K562 (cell line): ENCODE results near the gene ADRA1B. TPM values are rescaled to one million over a fixed set of nuclear protein-coding genes. Genes with fewer than 3 reads are reported as not detected.

Experiments
- ATAC-seq: fragments of 200-7000 bp; cut with Tn5 transposase; 3 replicates; pipeline ENCODE4 v1.9.1; 2020; ENCODE audit warnings: moderate library complexity
- BruUV-seq: library from RNA; stranded (reverse); fragments of 400-500 nt; replicated peaks from 2 replicates; lab custom pipeline; 2021; lab: Mats Ljungman, UMichigan
- CTCF ChIA-PET: fragments of 300-600 bp; formaldehyde crosslinking; extraction: SDS; loops from one replicate; lab custom pipeline; 2021; ENCODE audit warnings: low intra/inter-chr PET ratio; lab: Yijun Ruan, JAX
- POLR2A ChIA-PET: fragments of 300-600, 350-650 bp; sonication (Branson Sonifier 250); formaldehyde crosslinking; extraction: SDS; loops from one replicate; lab custom pipeline; 2021; ENCODE audit warnings: antibody characterized with exemption, inconsistent platforms; lab: Yijun Ruan, JAX
- DNase-seq, 4 experiments: peaks; one replicate each; pipeline versions ENCODE4 v3.0.0 to v3.0.0-alpha.2; 2011 to 2018; ENCODE audit warnings: low spot score in 3 of 4, mixed read lengths in 3 of 4; ENCODE audit errors: extremely low read depth in 1 of 4
- FAIRE-seq: peaks from 2 replicates; lab custom pipeline; 2011; peaks lifted over from hg19 to GRCh38; lab: Jason Lieb, UNC
- H2AFZ ChIP-seq: 2 replicates; pipeline ENCODE4 v1.6.0; 2011; ENCODE audit warnings: low read depth, low read length, control low read depth, inconsistent platforms
- H3K27ac ChIP-seq: fragments of 200-600 bp; 3 replicates; pipeline ENCODE4 v1.8.0; 2011; ENCODE audit warnings: low read depth, mild to moderate bottlenecking, control low read depth, inconsistent platforms, low read length, moderate library complexity, mixed read lengths; ENCODE audit errors: extremely low read depth
- H3K27me3 ChIP-seq, 2 experiments: fragments of 300-600 bp in 1 of 2; 2 replicates in 1 of 2; 3 replicates in 1 of 2; pipeline versions ENCODE4 v1.6.0 to v1.8.0; 2011; ENCODE audit warnings: inconsistent platforms in 2 of 2, low read length in 2 of 2, mild to moderate bottlenecking in 1 of 2, mixed read lengths in 1 of 2, moderate library complexity in 1 of 2; ENCODE audit not compliant: control insufficient read depth in 2 of 2, insufficient read depth in 2 of 2
- H3K36me3 ChIP-seq: fragments of 300-600 bp; 3 replicates; pipeline ENCODE4 v1.8.0; 2011; ENCODE audit warnings: mild to moderate bottlenecking, low read length, inconsistent platforms; ENCODE audit not compliant: control insufficient read depth, insufficient read depth
- H3K4me1 ChIP-seq, 2 experiments: fragments of 200-600 bp in 1 of 2; replicated peaks in 1 of 2; 2 replicates in 1 of 2; 3 replicates in 1 of 2; pipeline versions ENCODE4 v1.5.1 to v1.8.0; 2011; ENCODE audit warnings: inconsistent platforms in 2 of 2, low read length in 2 of 2, mild to moderate bottlenecking in 1 of 2, mixed read lengths in 1 of 2, moderate library complexity in 1 of 2; ENCODE audit not compliant: control insufficient read depth in 2 of 2, insufficient read depth in 2 of 2
- H3K4me2 ChIP-seq: 2 replicates; pipeline ENCODE4 v1.6.1; 2011; ENCODE audit warnings: low read length, control low read depth, inconsistent platforms, mixed read lengths; ENCODE audit not compliant: insufficient read depth
- H3K4me3 ChIP-seq: fragments of 200-600 bp; sonication (generic), shearing (Covaris generic); 2 replicates; pipeline ENCODE4 v1.5.1; 2016; ENCODE audit warnings: control low read depth, inconsistent platforms
- H3K79me2 ChIP-seq: fragments of 200-600 bp; 3 replicates; pipeline ENCODE4 v1.8.0; 2011; ENCODE audit warnings: low read length, inconsistent platforms; ENCODE audit not compliant: control insufficient read depth, insufficient read depth
- H3K9ac ChIP-seq, 2 experiments: 2 replicates each; pipeline versions ENCODE4 v1.6.0 to v1.6.1; 2011; ENCODE audit warnings: low read depth in 2 of 2, low read length in 2 of 2, control low read depth in 1 of 2, inconsistent platforms in 1 of 2, mild to moderate bottlenecking in 1 of 2, mixed read lengths in 1 of 2; ENCODE audit not compliant: insufficient read depth in 1 of 2
- H3K9me1 ChIP-seq: one replicate; pipeline ENCODE4 v1.6.0; 2011; ENCODE audit warnings: inconsistent platforms, mild to moderate bottlenecking, low read length, moderate library complexity; ENCODE audit not compliant: control insufficient read depth, insufficient read depth
- H3K9me3 ChIP-seq: replicated peaks from 2 replicates; pipeline ENCODE4 v1.5.1; 2011; ENCODE audit warnings: low read depth, low read length, inconsistent platforms; ENCODE audit not compliant: control insufficient read depth, insufficient read depth
- H4K20me1 ChIP-seq: replicated peaks from 2 replicates; pipeline ENCODE4 v1.6.1; 2011; ENCODE audit warnings: low read length, inconsistent platforms, mixed read lengths; ENCODE audit not compliant: control insufficient read depth, insufficient read depth
- DACH1 ChIP-seq: fragments of 450-650 bp; IDR thresholded peaks from 2 replicates; pipeline ENCODE4 v1.6.1; 2018; ENCODE audit not compliant: partially characterized antibody
- JUN ChIP-seq, 2 experiments: sonication (generic) in 1 of 2; formaldehyde crosslinking in 1 of 2; IDR thresholded peaks; 2 replicates each; pipeline versions ENCODE4 v1.6.1 to v1.8.0; 2012 to 2022; ENCODE audit warnings: borderline replicate concordance in 2 of 2, mild to moderate bottlenecking in 2 of 2, improper control_type of control experiment in 1 of 2, low read depth in 1 of 2, low read length in 1 of 2, missing genetic modification reagents in 1 of 2
- MAFG ChIP-seq: fragments of 450-650 bp; conservative IDR thresholded peaks from 2 replicates; pipeline ENCODE4 v1.6.1; 2016; ENCODE audit warnings: missing genetic modification characterization, missing compliant biosample characterization
- NEUROD1 ChIP-seq: fragments of 150-350 bp; IDR thresholded peaks from 2 replicates; pipeline ENCODE4 v1.6.1; 2014; ENCODE audit warnings: borderline replicate concordance, low read length, low read depth; ENCODE audit not compliant: partially characterized antibody
- POLR2B ChIP-seq: fragments of 450-650 bp; IDR thresholded peaks from 2 replicates; pipeline ENCODE4 v1.6.1; 2018; ENCODE audit warnings: low read depth; ENCODE audit not compliant: partially characterized antibody
- PTTG1 ChIP-seq: fragments of 450-650 bp; IDR thresholded peaks from 2 replicates; pipeline ENCODE4 v1.6.1; 2016; ENCODE audit warnings: low read depth, mild to moderate bottlenecking, missing genetic modification characterization, missing compliant biosample characterization
- RBM22 ChIP-seq: fragments of 200-400 bp; formaldehyde crosslinking; IDR thresholded peaks from 2 replicates; pipeline ENCODE4 v1.6.1; 2018; ENCODE audit warnings: low read length, low read depth; ENCODE audit not compliant: poor library complexity, severe bottlenecking
- SMARCA4 ChIP-seq: fragments of 450-650 bp; IDR thresholded peaks from 2 replicates; pipeline ENCODE4 v1.6.1; 2016
- TEAD2 ChIP-seq: fragments of 450-650 bp; IDR thresholded peaks from 2 replicates; pipeline ENCODE4 v1.6.1; 2016; ENCODE audit warnings: missing genetic modification characterization, control low read depth, missing compliant biosample characterization
- TEAD4 ChIP-seq, 2 experiments: sonication (generic) in 1 of 2; formaldehyde crosslinking in 1 of 2; IDR thresholded peaks; 2 replicates each; pipeline versions ENCODE4 v1.6.1 to v1.8.0; 2012 to 2022; ENCODE audit warnings: borderline replicate concordance in 1 of 2, inconsistent platforms in 1 of 2, low read length in 1 of 2, mild to moderate bottlenecking in 1 of 2, missing genetic modification reagents in 1 of 2
- U2AF2 ChIP-seq: fragments of 200-400 bp; formaldehyde crosslinking; optimal IDR thresholded peaks from 2 replicates; pipeline ENCODE3; 2017; ENCODE audit warnings: low read depth, mild to moderate bottlenecking, low read length
- ZFP30 ChIP-seq: fragments of 250-450 bp; sonication (Bioruptor Pico); IDR thresholded peaks from 2 replicates; pipeline ENCODE4 v1.8.0; 2022; ENCODE audit warnings: moderate library complexity, mild to moderate bottlenecking, inconsistent platforms, borderline replicate concordance
- ZNF41 ChIP-seq: fragments of 250-450 bp; sonication (Bioruptor Pico); conservative IDR thresholded peaks from 2 replicates; pipeline ENCODE4 v1.4.0; 2020; ENCODE audit warnings: mild to moderate bottlenecking
- ZNF764 ChIP-seq: fragments of 250-450 bp; sonication (Bioruptor Pico); IDR thresholded peaks from 2 replicates; pipeline ENCODE4 v1.4.0; 2020; ENCODE audit warnings: low read depth, mild to moderate bottlenecking, moderate library complexity
- WGBS: fragments of 100-300 bp; shearing (Covaris generic); methylation state at CpG from one replicate; pipeline ENCODE4 v1.1.6; 2016; ENCODE audit warnings: low coverage, mixed read lengths; ENCODE audit not compliant: insufficient coverage; ENCODE audit errors: missing lambda C conversion rate; 5-methylcytosine and 5-hydroxymethylcytosine counted together
- in situ Hi-C: fragments of 300-500 bp; cut with MboI; formaldehyde crosslinking; loops from 4 replicates; pipeline ENCODE4 v1.15.0; 2018; ENCODE audit warnings: inconsistent platforms, mixed read lengths
- intact Hi-C: fragments of 100-400 bp; cut with micrococcal nuclease; formaldehyde crosslinking; loops from 2 replicates; pipeline ENCODE4 v1.14.2; 2022
- polyA plus RNA-seq, 8 experiments: library from polyadenylated mRNA; depleted of rRNA in 4 of 8; stranded (reverse) in 5 of 8; unstranded in 3 of 8; fragments of >200 nt; fragmentation: Nextera tagmentation in 2 of 8; fragmentation: Illumina TruSeq in 1 of 8; extraction: Ambion mirVana in 2 of 8; extraction: Trizol in 1 of 8; gene quantifications; 2 replicates each; pipeline versions ENCODE4 v1.2.1 to v1.2.3, GENCODE V29; 2011 to 2014; ENCODE audit warnings: inconsistent platforms in 1 of 8, missing spikeins in 1 of 8
- total RNA-seq, 7 experiments: library from RNA; depleted of rRNA in 6 of 7; stranded (reverse); fragments of >200 nt in 6 of 7; fragmentation: Illumina TruSeq in 2 of 7; extraction: Trizol in 2 of 7; gene quantifications; 2 replicates each; pipeline versions ENCODE4 v1.2.1 to v1.2.3, GENCODE V29; 2011 to 2021; ENCODE audit warnings: low replicate concordance in 1 of 7
- TF ChIP-seq, protein P1 (sequence below): IDR thresholded peaks from 2 replicates; pipeline ENCODE4 v1.6.1; 2011; ENCODE audit not compliant: insufficient read length; ENCODE audit errors: extremely low read depth
- TF ChIP-seq, protein P2 (sequence below): sonication (generic); formaldehyde crosslinking; IDR thresholded peaks from 2 replicates; pipeline ENCODE4 v1.8.0; 2022; ENCODE audit warnings: mild to moderate bottlenecking, missing genetic modification reagents

ADRA1B gene
- total and polyA plus RNA-seq, 9 of the 15 experiments (the other 6 are each of a cell fraction or from before 2014, with no cell fraction given) = not detected

DNA sequence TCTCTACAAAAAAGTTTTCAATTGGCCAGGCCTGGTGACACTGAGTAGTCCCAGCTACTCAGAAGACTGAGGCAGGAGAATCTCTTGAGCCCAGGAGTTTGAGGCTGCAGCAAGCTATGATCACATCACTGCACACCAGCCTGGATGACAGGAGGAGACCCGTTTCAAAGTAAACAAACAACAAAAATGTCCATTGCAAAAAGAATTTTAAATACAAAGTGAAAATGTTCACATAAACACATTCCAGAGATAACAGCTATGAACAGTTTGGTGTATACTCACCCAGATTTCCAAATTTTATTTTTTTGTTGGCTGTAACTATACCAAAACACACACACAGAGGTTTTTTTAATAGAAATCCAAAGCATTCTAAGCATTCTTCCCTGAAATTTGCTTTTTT, 39.8 kb downstream of the ADRA1B start:
- no peak overlapping the region for H2AFZ ChIP-seq
- H3K9ac ChIP-seq = no peak overlapping the region
- no peaks in the 10 kb centered on the region for H3K36me3 ChIP-seq
- no peaks in the 10 kb centered on the region for H3K4me1 ChIP-seq
- H3K27me3 ChIP-seq = 0 out of 5 replicates have a peak, but pooled peaks cover 0 to 5% of the 10 kb centered on the region in 2 experiments
- H3K4me2 ChIP-seq = no peak overlapping the region
- H3K9me1 ChIP-seq = no peaks in the 10 kb centered on the region
- ChIA-PET POLR2A (interaction anchor here (0.6 to 1.1 kb wide), 2 partner anchors 18 to 45 kb away, joined by 3 read pairs; no protein-coding TSS in a partner anchor), CTCF (no interaction called here)
- H3K27ac ChIP-seq = no peak overlapping the region
- H3K79me2 ChIP-seq = no peaks in the 10 kb centered on the region
- H4K20me1 ChIP-seq = no peaks in the 10 kb centered on the region
- WGBS = 0% methylated on average over 1 of the region's 1 CpG
- no peak overlapping the region for H3K4me3 ChIP-seq
- no TSS peak for BruUV-seq
- in situ Hi-C loops (no loop called here), intact Hi-C loops (no loop called here)
- FAIRE-seq (no peak), ATAC-seq (no peak), DNase-seq (no peak)
- H3K9me3 ChIP-seq = no peaks in the 10 kb centered on the region
- TF ChIP-seq, protein P1, sequence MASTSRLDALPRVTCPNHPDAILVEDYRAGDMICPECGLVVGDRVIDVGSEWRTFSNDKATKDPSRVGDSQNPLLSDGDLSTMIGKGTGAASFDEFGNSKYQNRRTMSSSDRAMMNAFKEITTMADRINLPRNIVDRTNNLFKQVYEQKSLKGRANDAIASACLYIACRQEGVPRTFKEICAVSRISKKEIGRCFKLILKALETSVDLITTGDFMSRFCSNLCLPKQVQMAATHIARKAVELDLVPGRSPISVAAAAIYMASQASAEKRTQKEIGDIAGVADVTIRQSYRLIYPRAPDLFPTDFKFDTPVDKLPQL = no peak
- TF ChIP-seq ZNF764 (CRISPR knock-in tag) (no peak), DACH1 (no peak), JUN (IDR thresholded peaks at IDR 0.05; ENCODE audit: borderline replicate concordance, low read depth, low read length) (no peak), JUN (CRISPR knock-in tag; IDR thresholded peaks at IDR 0.05; ENCODE audit: borderline replicate concordance) (no peak), TEAD4 (IDR thresholded peaks at IDR 0.05; ENCODE audit: low read length) (no peak), TEAD4 (CRISPR knock-in tag; IDR thresholded peaks at IDR 0.05; ENCODE audit: borderline replicate concordance) (no peak), NEUROD1 (no peak), ZNF41 (CRISPR knock-in tag) (no peak), ZFP30 (CRISPR knock-in tag) (no peak), TEAD2 (tag) (no peak), POLR2B (no peak), MAFG (no peak), U2AF2 (no peak), PTTG1 (tag) (no peak), SMARCA4 (no peak), RBM22 (no peak)
- TF ChIP-seq, protein P2, sequence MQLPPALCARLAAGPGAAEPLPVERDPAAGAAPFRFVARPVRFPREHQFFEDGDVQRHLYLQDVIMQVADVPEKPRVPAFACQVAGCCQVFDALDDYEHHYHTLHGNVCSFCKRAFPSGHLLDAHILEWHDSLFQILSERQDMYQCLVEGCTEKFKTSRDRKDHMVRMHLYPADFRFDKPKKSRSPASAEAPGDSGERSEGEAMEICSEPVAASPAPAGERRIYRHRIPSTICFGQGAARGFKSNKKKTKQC (CRISPR knock-in tag) = no peak
